ENCODE results near the gene PPARG. TPM values are rescaled to one million over a fixed set of nuclear protein-coding genes. Genes with fewer than 3 reads are reported as not detected.
"Not testable (repeated sequence)": the region's sequence is repeated elsewhere in the genome, so short reads cannot be mapped to it uniquely, and the experiment has no call there.

Gene PPARG
- polyA plus RNA-seq, 4 donors = 24.6 to 37.3 (median 27.9) TPM

DNA sequence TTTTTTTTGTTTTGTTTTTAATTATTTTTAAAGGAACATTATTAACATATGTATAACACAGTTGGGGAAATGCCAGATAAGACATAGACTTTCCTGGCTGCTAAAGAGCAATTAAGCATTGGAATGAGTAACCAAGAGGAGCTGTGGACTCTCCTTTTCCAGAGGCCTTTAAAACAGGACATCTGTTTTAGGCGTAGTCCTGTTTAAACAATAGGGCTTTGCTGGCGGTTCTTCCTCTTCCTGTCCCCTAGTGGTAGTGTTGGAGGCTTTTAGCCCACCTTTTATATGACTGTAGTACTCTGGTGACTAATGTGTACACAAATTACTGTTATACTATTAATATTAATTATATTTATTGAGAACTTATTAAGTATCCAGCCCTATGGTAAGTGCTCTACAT, 81.9 kb downstream of the PPARG start:
- no peak for DNase-seq (ENCODE audit: low read depth in 4 of 4, low spot score in 3 of 4)

DNA sequence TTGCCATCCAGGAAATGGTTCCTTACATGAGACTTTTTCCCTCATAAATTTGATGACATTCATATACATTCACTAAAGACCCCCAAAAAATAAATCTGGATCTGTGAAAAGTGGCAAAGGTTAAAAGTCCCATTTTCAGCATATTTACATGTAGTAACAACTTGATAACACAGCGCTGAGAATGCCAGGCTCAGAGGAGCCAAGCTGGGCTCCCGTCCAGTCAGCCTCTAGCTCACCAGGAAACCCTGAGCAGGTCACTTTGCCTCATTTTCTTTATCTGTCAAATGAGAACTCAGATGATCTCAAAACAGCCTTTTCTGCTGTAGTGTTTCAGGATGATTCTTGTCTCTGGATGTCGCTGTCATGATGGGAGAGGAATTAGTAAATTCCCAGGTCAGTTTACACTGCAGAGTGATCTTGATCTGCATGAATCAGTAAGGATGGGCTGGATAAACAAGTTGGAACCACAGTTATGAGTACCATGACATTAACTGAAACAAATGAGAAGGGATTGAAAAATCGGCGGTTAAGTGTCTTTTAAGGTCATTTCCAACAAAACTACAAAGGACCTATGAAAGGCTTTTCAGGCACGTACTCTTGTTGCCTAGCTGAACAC, 82.8 kb downstream of the PPARG start:
- DNase-seq (ENCODE audit: low read depth in 4 of 4, low spot score in 3 of 4) = no peak

DNA sequence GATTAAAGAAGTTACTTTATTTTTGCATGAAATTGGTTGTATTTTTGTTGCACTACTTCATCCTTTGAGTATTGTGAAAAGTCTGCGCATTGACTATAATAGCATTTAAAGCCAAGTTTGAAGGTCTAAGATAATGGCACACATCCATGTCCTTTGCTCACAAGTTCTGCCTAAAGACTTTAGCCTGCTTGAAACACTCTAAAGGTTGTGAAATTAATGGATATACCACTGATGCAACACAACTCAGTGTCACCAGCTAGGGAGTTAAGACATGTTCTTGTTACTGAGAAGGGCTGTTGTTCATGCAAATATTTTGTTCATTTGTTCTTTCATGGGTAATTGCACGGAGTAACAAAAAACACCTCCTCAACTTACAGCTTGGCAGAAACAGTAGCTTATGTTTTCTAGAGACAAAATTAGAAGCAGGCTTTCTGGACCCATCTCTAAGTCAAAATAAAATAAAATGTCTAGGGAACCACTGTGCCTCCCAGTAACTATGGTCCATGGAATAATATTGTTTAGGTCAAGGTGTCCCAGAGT, 83.9 kb downstream of the PPARG start:
- DNase-seq (ENCODE audit: low read depth in 4 of 4, low spot score in 3 of 4) = no peak

DNA sequence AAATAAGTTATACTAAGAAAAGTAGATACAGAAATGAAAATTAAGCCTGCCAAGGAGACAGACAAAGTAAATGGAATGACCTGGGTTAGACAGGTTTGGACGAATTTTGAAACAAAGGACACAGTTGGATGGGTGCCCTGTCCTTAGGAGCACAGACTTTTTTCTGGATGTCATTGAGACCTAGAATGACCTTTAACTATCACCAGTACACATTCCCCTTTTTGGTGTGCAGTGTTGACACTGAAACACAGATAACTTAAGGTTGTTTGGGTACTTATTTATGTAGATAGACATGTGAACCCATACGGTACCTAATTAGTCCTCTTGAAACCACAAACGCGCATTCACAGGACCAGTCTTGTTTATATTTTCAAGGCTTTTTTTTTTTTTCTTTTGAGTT, 86.7 kb downstream of the PPARG start:
- DNase-seq (ENCODE audit: low read depth in 4 of 4, low spot score in 3 of 4) = no peak

DNA sequence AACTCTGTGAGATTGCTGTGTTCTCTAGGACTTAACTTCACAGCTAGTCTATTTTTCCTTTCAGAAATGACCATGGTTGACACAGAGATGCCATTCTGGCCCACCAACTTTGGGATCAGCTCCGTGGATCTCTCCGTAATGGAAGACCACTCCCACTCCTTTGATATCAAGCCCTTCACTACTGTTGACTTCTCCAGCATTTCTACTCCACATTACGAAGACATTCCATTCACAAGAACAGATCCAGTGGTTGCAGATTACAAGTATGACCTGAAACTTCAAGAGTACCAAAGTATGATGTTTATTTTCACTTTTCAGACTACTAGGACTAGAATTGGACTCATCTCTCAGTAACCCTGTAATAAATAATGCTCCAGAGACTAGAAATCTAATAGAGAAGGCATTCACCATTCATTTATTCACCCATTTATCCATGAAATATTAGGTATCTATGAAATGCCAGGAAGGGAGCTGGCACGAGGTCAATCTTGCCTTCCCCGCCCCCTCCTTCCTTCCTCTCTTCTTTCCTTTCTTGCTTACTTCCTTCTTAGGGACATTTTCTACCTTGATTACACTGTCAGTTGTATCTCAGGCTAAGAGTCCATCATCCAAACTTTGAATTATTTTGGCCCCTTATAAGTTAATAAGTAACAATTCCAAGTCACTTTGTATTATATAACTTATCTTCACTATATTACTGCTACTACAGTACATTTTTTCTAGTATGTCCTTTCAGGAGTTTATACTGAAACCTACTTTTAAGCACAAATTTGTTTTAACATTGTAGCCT, 91.0 kb downstream of the PPARG start:
- no peak for DNase-seq (ENCODE audit: low read depth in 4 of 4, low spot score in 3 of 4)

DNA sequence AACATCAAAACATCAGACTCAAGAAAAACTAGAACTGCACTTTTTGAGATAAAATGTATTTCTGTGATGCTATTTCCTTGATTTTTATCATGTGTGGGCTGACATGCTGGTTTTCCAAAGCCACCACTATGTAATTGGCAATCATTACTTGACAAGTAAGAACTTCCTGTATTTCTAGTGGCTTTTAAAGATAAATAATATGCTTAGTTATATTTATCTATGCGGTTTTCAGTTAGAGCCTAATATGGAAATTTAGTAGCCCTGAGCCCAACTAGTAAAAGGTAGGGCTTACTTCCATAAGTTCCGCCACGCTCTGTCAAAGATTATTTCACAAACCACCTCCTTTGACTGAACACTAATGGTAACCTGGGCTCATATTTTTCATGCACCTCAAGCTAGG, 91.6 kb downstream of the PPARG start:
- no peak for DNase-seq (ENCODE audit: low read depth in 4 of 4, low spot score in 3 of 4)

DNA sequence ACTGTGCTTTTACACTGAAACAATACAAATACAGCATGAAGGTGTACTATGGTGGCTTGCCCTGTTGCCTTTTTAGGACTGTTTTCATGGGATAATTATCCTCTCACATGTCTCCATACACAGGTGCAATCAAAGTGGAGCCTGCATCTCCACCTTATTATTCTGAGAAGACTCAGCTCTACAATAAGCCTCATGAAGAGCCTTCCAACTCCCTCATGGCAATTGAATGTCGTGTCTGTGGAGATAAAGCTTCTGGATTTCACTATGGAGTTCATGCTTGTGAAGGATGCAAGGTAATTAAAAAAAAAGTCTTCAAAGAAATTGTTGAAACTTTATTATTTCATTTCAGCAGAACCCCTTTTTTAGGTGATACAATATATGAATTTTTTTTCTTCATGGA, 92.3 kb downstream of the PPARG start:
- DNase-seq (ENCODE audit: low read depth in 4 of 4, low spot score in 3 of 4) = no peak

DNA sequence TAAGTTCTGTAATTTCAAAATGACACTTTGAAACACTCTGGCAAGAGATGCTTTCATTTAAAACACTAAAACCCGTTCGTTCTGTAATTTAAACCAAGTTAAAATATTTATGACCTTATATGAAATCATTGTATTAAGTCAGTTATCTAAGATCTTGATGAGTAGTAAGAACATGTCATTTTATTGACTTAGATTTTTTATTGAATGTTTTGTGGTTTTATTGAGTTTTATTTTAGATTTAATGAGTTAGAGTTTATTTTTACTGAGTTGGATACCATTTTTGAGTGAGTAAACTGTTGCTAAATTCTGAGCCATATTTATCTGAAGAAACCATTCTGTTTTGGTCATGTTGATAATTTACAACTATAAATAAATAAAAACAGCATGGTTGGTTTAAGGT, 94.3 kb downstream of the PPARG start:
- DNase-seq (ENCODE audit: low read depth in 4 of 4, low spot score in 3 of 4) = no peak

DNA sequence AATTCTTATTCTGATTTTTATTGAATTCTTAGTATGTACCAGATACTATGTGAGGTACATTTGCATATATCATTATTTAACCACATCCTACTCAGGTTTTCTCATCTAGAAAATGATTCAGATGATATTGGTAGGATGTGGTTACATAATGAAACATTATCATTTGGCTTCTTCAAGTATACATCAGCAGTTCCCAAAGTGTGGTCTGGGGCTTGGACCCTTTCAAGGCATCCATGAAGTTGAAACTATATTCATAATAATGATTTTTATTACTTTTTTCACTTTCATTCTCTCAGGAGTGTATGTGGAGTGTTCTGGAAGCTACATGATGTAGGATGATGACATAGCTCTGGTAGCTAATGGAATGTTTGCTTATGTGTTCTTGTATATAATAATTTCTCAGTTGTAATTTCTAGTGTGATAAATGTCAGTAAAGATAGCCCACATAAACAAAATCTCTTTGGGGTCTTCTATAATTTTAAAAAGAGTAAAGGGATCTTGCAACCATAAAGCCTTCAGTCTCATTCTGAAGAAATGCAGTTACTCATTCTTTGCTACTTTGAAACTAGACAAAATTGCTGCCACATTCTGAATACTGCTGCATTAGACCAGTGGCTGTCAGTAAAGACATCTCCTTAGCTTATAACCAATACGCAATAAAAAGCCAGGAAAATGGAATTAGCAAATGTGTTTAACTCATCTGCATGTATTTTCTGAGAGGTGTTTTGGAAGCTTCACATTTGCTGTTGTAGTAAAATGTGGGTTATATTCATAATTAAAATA, 95.8 kb downstream of the PPARG start:
- DNase-seq (ENCODE audit: low read depth in 4 of 4, low spot score in 3 of 4) = no peak

DNA sequence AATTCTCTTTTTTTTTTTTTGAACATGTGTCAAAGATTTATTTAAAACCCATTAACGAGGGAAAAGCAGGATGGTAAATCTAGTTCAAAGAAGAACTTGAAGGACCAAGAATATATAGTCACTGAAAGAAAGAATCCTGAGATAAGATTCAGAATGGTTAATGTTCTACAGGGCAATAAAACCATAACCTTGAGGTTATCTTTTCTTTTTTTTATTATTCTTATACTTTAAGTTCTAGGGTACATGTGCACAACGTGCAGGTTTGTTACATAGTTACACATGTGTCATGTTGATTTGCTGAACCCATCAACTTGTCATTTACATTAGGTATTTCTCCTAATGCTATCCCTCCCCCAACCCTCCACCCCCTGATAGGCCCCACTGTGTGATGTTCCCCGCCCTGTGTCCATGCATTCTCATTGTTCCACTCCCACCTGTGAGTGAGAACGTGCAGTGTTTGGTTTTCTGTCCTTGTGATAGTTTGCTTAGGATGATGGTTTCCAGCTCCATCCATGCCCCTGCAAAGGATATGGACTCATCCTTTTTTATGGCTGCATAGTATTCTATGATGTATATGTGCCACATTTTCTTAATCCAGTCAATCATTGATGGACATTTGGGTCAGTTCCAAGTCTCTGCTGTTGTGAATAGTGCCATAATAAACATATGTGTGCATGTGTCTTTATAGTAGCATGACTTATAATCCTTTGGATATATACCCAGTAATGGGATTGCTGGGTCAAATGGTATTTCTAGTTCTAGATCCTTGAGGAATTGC, 97.8 kb downstream of the PPARG start:
- not testable (repeated sequence) for DNase-seq (ENCODE audit: low read depth in 4 of 4, low spot score in 3 of 4)

DNA sequence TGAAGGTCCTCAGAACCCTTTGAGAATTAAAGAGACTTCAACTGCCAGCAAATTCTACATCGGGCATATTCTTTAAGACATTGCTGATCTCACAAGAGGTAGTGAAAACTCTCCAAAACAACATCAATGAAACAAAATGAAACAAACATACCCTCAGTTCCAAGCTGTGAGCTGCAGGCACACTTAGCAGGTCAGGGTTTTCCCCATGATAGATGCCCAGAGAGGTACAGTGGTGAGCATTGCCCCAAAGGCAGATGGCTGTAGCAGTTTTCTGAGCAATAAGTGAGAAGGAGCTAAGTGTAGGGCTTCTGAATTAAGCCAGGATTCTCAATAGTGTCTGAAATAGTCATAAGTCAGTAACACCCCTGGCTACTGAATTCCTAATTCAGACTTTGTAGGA, 99.3 kb downstream of the PPARG start:
- DNase-seq (ENCODE audit: low read depth in 4 of 4, low spot score in 3 of 4) = no peak

DNA sequence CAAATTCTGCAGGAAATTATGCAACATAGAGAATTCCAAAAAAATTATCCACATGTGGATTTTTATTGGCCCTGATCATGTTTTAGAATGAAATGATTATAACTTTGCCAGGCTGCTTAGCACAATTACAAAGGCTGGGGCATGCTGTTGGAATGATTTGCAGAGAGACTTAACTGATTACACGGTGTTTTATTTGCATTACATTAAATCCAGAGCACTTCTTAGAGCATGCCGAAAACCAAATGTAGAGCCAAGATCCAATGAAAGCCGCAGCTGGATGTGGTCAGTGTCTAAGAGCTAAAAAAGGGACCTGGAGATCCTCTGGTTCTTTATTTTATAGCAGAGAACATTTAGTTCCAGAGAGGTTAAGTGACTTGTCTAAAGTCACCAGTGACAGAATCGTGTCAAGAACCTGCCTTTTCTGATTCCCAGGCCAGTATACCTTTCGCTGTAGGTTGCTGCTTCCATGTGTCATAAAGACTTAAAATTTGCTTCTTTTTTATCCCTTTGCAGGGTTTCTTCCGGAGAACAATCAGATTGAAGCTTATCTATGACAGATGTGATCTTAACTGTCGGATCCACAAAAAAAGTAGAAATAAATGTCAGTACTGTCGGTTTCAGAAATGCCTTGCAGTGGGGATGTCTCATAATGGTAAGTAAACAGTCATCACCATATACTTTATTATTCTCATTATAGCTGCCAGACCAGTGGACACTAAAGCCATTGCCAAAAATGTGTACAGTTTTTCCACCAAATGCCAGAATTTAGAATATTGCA, 103.4 kb downstream of the PPARG start:
- no peak for DNase-seq (ENCODE audit: low read depth in 4 of 4, low spot score in 3 of 4)

DNA sequence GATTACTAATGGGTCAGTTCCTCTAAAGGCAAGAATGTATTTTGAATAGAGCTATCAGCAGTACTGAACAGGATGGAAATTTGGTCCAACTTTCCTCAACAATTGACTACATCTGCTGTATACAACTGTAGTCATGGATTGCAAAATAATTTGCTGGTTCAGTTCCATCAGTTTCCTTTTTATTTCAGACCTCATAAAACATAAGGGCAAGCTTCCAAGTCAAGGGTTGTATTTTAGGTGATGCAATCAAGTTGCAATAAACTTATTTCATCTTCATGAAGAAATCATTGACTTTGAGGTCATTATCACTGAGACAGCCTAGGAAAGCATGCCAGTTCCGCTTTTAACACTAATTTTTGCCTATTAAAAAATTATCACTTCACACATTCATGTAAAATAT, 105.0 kb downstream of the PPARG start:
- DNase-seq (ENCODE audit: low read depth in 4 of 4, low spot score in 3 of 4) = peak in 1 of 4 donors; percentile 12

DNA sequence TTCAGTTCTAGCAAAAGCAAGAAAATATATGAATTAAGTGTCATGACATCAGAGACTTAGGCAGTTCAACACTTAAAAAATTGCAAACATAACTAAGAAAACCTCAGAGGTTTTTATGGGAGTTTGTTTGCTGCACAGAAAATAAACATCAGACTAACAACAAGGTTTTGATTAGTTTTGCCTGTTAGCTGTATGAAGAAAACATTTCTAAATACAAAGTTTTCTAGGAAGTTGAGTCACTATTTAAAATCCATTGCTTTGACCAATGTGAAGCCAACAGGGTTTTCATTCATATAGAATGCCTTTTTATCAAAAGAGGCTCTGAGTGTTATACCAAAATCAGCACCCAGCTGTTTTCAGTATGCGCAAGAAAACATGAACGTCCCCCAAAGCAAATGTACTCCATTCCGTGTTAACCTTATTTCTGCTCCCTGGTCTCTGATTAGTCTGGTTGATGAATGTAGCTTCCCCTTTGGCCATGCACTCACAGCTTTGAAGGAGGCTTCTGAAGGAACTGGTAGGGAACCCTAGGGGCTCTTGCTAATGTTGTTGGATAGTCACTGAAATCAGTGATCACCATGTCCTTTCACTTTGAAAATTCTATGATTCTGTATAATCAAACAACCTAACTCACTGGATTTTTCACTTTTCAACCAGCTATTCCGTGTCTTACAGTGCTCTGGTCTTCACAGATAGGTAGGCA, 105.8 kb downstream of the PPARG start:
- DNase-seq (ENCODE audit: low read depth in 4 of 4, low spot score in 3 of 4) = no peak

DNA sequence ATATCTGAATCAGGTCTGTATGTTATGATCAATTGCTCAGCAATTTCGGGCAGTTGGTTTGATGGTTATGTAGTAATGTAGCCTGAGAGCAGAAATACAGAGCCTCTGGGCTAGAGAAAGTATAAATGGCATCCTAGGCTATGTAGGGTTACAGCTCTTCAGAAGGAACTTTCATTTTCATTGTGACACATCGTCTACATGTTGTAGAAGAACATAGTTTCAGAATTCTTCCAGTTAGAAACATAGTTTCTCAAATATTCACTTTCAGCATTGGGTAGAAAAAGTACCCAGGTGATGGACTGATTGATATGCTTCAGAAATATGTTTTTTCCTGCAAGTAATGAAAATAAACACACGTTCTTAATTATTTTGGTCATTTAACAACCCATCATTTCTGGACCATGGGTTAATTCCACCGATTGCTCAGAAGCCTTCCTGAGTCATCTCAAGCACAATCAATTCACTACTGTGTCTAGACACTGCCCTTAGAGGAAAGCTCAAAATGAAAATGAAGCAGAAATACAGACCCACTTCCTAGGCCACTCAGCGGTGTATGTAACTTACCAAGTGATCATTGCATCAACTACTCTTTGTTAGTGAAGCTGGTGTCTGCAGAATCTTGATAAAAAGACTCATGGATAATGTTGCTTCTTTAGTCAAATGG, 106.6 kb downstream of the PPARG start:
- no peak for DNase-seq (ENCODE audit: low read depth in 4 of 4, low spot score in 3 of 4)

DNA sequence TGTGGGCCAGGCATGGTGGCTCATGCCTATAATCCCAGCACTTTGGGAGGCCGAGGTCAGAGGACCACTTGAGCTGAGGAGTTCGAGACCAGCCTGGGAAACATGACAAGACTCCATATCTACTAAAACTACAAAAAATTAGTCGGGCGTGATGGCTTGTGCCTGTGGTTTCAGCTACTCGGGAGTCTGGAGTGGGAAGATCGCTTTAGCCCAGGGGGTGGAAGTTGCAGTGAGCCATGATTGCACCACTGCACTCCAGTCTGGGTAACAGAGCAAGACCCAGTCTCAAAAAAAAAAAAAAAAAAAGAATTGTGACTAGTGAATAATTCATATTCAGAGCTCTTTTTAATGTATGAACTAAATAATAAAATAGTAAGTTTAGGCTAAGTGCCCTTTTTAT, 107.6 kb downstream of the PPARG start:
- no peak for DNase-seq (ENCODE audit: low read depth in 4 of 4, low spot score in 3 of 4)

DNA sequence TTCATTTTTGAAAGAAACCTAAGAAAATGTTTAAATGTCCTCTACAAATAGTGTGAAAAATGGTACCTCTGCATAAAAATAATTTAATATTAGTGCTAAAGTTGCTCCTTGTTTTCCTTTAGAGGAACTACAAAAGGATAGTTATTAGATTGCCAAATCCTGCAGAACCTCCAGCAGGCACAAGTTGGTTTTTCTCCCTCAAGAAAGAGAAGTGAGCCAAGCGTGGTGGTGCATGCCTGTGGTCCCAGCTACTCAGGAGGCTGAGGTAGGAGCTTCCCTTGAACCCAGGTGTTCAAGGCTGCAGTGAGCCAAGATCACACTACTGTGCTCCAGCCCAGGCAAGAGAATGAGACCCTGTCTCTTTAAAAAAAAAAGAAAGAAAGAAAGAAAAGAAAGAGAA, 110.4 kb downstream of the PPARG start:
- no peak for DNase-seq (ENCODE audit: low read depth in 4 of 4, low spot score in 3 of 4)

DNA sequence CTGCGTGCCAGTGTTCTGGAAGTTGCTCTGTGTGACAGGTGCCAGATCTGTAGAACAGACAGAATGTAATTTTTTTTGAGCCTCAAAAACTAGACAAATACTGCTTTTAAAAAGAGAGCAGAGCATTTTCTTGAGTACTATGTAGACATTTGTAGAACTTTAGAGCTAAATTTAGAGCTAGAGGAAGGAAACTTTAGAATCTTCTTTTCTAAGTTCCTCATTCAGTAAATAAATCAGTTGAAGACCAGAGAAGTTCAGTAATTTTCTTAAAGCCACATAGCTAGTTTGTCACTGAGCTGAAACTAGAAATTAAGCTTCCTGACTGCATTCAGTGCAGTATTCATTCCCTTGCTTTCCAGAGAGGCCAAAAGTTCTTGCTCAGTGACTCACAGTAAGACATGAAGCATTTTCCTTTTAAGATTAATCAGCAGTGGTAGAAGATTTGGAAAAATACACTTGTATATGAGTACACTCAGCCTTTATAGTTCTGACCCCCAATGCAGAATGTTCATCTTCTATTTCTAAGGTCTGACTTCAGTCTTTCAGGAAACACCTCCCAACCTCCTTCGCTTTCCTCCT, 111.8 kb downstream of the PPARG start:
- no peak for DNase-seq (ENCODE audit: low read depth in 4 of 4, low spot score in 3 of 4)

Measured in right renal pelvis (tissue), 4 donors.